Measurements from ENCODE around the gene NEMF.
"Not testable (repeated sequence)": the region's sequence is repeated elsewhere in the genome, so short reads cannot be mapped to it uniquely, and the experiment has no call there.

NEMF gene

GRCh38 chr14:49852301-49853157 lies at the start of gene NEMF:
Gene NEMF (minus strand): TSS chr14:49852788. CDS start chr14:49852753, 35 bp downstream.
- Histone ChIP-seq H3K27me3 (replicated peaks; ENCODE audit: control insufficient read depth, insufficient read depth, low read length) (no peaks in the 10 kb centered on the region), H3K9ac (ENCODE audit: low read length) (peak within 1 kb of the TSS; percentile 94), H3K4me1 (ENCODE audit: control insufficient read depth, insufficient read depth, low read length) (peaks cover 22% of the 10 kb centered on the region), H3K9me3 (ENCODE audit: control insufficient read depth, low read length) (no peaks in the 10 kb centered on the region), H3K36me3 (ENCODE audit: control insufficient read depth, insufficient read depth, low read length, severe bottlenecking) (peaks cover 20% of the 10 kb centered on the region), H3K4me3 (ENCODE audit: low read length) (peak within 1 kb of the TSS; percentile 90)
- DNase-seq (ENCODE audit: low read depth) = peak; percentile 96

GRCh38 chr14:49900973-49901372 lies 48.4 kb upstream of the NEMF start:
- Histone ChIP-seq H3K36me3 (ENCODE audit: control insufficient read depth, insufficient read depth, low read length, severe bottlenecking) (peaks cover 3% of the 10 kb centered on the region), H3K9me3 (ENCODE audit: control insufficient read depth, low read length) (no peaks in the 10 kb centered on the region), H3K4me1 (ENCODE audit: control insufficient read depth, insufficient read depth, low read length) (peaks cover 28% of the 10 kb centered on the region), H3K4me3 (ENCODE audit: low read length) (no peak overlapping the region), H3K27me3 (replicated peaks; ENCODE audit: control insufficient read depth, insufficient read depth, low read length) (no peaks in the 10 kb centered on the region), H3K9ac (ENCODE audit: low read length) (no peak overlapping the region)
- DNase-seq (ENCODE audit: low read depth) = no peak

GRCh38 chr14:49898485-49898884 lies 45.9 kb upstream of the NEMF start:
- H3K9ac ChIP-seq (ENCODE audit: low read length) = peak overlapping the region; percentile 33
- H3K9me3 ChIP-seq (ENCODE audit: control insufficient read depth, low read length) = no peaks in the 10 kb centered on the region
- peak overlapping the region; percentile 99 for H3K4me3 ChIP-seq (ENCODE audit: low read length)
- peaks cover 33% of the 10 kb centered on the region for H3K4me1 ChIP-seq (ENCODE audit: control insufficient read depth, insufficient read depth, low read length)
- H3K36me3 ChIP-seq (ENCODE audit: control insufficient read depth, insufficient read depth, low read length, severe bottlenecking) = peaks cover 12% of the 10 kb centered on the region
- H3K27me3 ChIP-seq (replicated peaks; ENCODE audit: control insufficient read depth, insufficient read depth, low read length) = no peaks in the 10 kb centered on the region
- no peak for DNase-seq (ENCODE audit: low read depth)

DNA sequence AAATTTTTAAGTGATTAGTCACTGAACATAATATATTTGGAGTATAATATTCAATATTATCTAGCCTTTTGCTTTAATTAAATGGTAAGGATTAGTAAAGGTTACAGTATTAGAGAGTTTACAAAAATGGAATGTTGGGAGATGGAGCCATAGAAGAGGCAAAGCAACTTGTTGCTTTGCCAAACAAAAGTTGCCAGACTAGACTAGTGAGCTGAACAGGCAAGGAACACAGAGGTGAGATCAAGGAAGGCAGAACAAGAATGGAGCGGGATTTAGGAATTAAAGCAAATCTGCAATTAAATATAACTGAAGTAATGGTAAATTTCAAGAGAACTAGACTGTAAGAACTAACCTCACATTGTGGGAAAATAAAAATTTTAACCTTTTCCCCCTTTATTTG lies 45.4 kb upstream of the NEMF start:
- peaks cover 12% of the 10 kb centered on the region for H3K36me3 ChIP-seq (ENCODE audit: control insufficient read depth, insufficient read depth, low read length, severe bottlenecking)
- peak overlapping the region; percentile 99 for H3K4me3 ChIP-seq (ENCODE audit: low read length)

GRCh38 chr14:49897414-49897813 lies 44.8 kb upstream of the NEMF start:
- DNase-seq (ENCODE audit: low read depth) = no peak
- Histone ChIP-seq H3K9ac (ENCODE audit: low read length) (peak overlapping the region; percentile 100), H3K4me1 (ENCODE audit: control insufficient read depth, insufficient read depth, low read length) (peaks cover 33% of the 10 kb centered on the region), H3K27me3 (replicated peaks; ENCODE audit: control insufficient read depth, insufficient read depth, low read length) (no peaks in the 10 kb centered on the region), H3K4me3 (ENCODE audit: low read length) (peak overlapping the region; percentile 99), H3K9me3 (ENCODE audit: control insufficient read depth, low read length) (no peaks in the 10 kb centered on the region), H3K36me3 (ENCODE audit: control insufficient read depth, insufficient read depth, low read length, severe bottlenecking) (peaks cover 12% of the 10 kb centered on the region)

More for the DNA sequence above, 45.4 kb upstream of the NEMF start:
- Histone ChIP-seq H3K9me3 (ENCODE audit: control insufficient read depth, low read length) (no peaks in the 10 kb centered on the region), H3K27me3 (replicated peaks; ENCODE audit: control insufficient read depth, insufficient read depth, low read length) (no peaks in the 10 kb centered on the region), H3K4me1 (ENCODE audit: control insufficient read depth, insufficient read depth, low read length) (peaks cover 33% of the 10 kb centered on the region), H3K9ac (ENCODE audit: low read length) (peak overlapping the region; percentile 100)
- no peak for DNase-seq (ENCODE audit: low read depth)

DNA sequence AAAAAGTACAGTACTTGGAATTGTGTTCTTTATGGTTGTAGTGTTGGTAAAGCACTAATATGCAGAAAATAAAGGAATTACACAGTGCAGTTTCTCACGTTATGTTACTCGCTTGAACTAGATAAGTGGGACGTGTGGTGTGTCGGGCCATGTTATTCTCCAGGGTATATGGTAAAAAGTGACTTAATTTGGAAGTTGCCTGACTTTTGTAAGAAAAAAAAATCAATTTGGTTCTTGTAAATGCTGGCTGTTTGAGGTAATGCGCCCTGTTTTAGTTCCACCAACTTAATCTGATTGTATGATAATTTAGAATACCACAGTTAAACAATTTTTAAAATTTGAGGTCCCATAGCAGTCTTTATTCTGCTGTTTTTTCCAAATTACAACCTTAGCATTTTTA lies 44.4 kb upstream of the NEMF start:
- H3K4me1 ChIP-seq (ENCODE audit: control insufficient read depth, insufficient read depth, low read length) = peaks cover 35% of the 10 kb centered on the region
- no peak for DNase-seq (ENCODE audit: low read depth)

DNA sequence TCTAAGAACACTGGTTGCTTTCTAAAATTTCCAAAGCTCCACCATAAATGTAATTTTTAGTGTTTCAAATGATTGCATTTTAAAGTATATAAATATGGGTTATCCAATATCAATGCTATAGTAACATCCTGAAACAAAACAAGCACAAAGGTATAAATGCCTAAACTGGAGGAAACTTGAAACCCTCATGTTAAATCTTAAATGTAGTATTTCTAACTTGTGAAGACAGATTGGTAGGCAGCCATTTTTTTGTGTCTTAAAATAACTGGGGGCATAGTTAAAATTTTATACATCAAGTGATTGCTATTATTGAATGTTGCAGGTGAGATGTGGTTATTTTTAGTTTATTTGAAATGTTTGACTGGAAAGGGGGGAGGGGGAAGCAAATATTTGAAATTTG lies 43.7 kb upstream of the NEMF start:
- Histone ChIP-seq H3K36me3 (ENCODE audit: control insufficient read depth, insufficient read depth, low read length, severe bottlenecking) (peaks cover 12% of the 10 kb centered on the region), H3K4me1 (ENCODE audit: control insufficient read depth, insufficient read depth, low read length) (peaks cover 41% of the 10 kb centered on the region), H3K4me3 (ENCODE audit: low read length) (peak overlapping the region; percentile 99), H3K9ac (ENCODE audit: low read length) (peak overlapping the region; percentile 100)
- H3K27me3 ChIP-seq (replicated peaks; ENCODE audit: control insufficient read depth, insufficient read depth, low read length); DNase-seq (ENCODE audit: low read depth); H3K9me3 ChIP-seq (ENCODE audit: control insufficient read depth, low read length): not testable (repeated sequence)

More for the DNA sequence above, 44.4 kb upstream of the NEMF start:
- Histone ChIP-seq H3K36me3 (ENCODE audit: control insufficient read depth, insufficient read depth, low read length, severe bottlenecking) (peaks cover 12% of the 10 kb centered on the region), H3K27me3 (replicated peaks; ENCODE audit: control insufficient read depth, insufficient read depth, low read length) (no peaks in the 10 kb centered on the region), H3K9me3 (ENCODE audit: control insufficient read depth, low read length) (no peaks in the 10 kb centered on the region), H3K4me3 (ENCODE audit: low read length) (peak overlapping the region; percentile 99), H3K9ac (ENCODE audit: low read length) (peak overlapping the region; percentile 100)

- peak overlapping the region; percentile 99 for H3K4me3 ChIP-seq (ENCODE audit: low read length)
- DNase-seq (ENCODE audit: low read depth) = peak; percentile 27
- H3K27me3 ChIP-seq (replicated peaks; ENCODE audit: control insufficient read depth, insufficient read depth, low read length) = no peaks in the 10 kb centered on the region
Measured at GRCh38 chr14:49895480-49895879, 42.9 kb upstream of the NEMF start.

DNA sequence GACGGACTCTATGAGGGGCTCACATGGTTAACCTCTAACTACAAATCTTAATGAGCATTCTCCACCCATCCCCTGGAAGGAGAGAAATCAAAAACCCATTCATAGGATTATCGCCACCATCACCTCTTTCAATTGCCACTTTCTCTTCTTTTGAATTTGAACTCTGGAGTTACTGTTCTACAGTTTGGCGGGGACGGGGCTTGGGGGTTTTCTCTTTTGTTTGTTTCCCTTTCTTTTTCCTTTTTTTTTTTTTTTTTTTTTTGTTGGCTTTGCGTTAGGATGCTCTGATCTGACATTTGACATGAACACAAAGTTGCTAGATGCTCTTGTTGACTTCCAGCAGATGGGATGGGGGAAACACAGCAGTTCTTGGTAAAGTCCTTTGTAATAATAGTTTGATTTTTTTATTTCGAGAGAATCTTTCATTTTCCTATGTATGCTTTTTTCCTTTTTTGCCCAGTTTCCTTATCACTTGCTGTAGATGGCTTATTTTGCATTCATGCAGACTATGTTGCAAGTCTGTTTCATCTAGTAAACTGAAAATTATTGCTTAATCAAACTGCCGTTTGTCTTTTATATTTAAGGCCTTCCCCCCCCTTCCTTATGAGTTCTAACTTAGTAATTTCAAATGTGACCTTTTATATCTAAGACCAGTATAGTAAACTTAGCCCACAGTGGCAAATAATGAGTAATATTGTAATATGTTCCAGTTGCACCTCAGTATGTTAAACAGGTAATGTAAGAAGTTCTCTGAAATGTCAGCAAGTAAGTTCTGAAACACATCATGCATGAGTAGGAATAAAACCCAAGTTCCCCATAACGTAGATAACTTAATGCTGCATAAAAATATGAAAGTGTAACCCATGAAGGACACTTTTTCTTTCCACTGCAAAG lies 41.9 kb upstream of the NEMF start:
- not testable (repeated sequence) for H3K27me3 ChIP-seq (replicated peaks; ENCODE audit: control insufficient read depth, insufficient read depth, low read length); DNase-seq (ENCODE audit: low read depth); H3K9me3 ChIP-seq (ENCODE audit: control insufficient read depth, low read length)
- peaks cover 12% of the 10 kb centered on the region for H3K36me3 ChIP-seq (ENCODE audit: control insufficient read depth, insufficient read depth, low read length, severe bottlenecking)
- peak overlapping the region; percentile 100 for H3K9ac ChIP-seq (ENCODE audit: low read length)
- peaks cover 41% of the 10 kb centered on the region for H3K4me1 ChIP-seq (ENCODE audit: control insufficient read depth, insufficient read depth, low read length)
- H3K4me3 ChIP-seq (ENCODE audit: low read length) = peak overlapping the region; percentile 99

More at GRCh38 chr14:49895480-49895879, 42.9 kb upstream of the NEMF start:
- H3K9ac ChIP-seq (ENCODE audit: low read length) = peak overlapping the region; percentile 100
- peaks cover 41% of the 10 kb centered on the region for H3K4me1 ChIP-seq (ENCODE audit: control insufficient read depth, insufficient read depth, low read length)
- no peaks in the 10 kb centered on the region for H3K9me3 ChIP-seq (ENCODE audit: control insufficient read depth, low read length)
- peaks cover 12% of the 10 kb centered on the region for H3K36me3 ChIP-seq (ENCODE audit: control insufficient read depth, insufficient read depth, low read length, severe bottlenecking)

DNA sequence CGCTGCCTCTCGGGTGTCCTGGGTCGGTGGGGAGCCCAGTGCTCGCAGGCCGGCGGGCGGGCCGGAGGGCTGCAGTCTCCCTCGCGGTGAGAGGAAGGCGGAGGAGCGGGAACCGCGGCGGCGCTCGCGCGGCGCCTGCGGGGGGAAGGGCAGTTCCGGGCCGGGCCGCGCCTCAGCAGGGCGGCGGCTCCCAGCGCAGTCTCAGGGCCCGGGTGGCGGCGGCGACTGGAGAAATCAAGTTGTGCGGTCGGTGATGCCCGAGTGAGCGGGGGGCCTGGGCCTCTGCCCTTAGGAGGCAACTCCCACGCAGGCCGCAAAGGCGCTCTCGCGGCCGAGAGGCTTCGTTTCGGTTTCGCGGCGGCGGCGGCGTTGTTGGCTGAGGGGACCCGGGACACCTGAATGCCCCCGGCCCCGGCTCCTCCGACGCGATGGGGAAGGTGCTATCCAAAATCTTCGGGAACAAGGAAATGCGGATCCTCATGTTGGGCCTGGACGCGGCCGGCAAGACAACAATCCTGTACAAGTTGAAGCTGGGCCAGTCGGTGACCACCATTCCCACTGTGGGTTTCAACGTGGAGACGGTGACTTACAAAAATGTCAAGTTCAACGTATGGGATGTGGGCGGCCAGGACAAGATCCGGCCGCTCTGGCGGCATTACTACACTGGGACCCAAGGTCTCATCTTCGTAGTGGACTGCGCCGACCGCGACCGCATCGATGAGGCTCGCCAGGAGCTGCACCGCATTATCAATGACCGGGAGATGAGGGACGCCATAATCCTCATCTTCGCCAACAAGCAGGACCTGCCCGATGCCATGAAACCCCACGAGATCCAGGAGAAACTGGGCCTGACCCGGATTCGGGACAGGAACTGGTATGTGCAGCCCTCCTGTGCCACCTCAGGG lies 41.0 kb upstream of the NEMF start:
- H3K36me3 ChIP-seq (ENCODE audit: control insufficient read depth, insufficient read depth, low read length, severe bottlenecking) = peaks cover 12% of the 10 kb centered on the region
- H3K4me1 ChIP-seq (ENCODE audit: control insufficient read depth, insufficient read depth, low read length) = peaks cover 38% of the 10 kb centered on the region
- H3K27me3 ChIP-seq (replicated peaks; ENCODE audit: control insufficient read depth, insufficient read depth, low read length) = no peaks in the 10 kb centered on the region

More for the DNA sequence above, 41.0 kb upstream of the NEMF start:
- H3K9me3 ChIP-seq (ENCODE audit: control insufficient read depth, low read length) = no peaks in the 10 kb centered on the region
- H3K9ac ChIP-seq (ENCODE audit: low read length) = peak overlapping the region; percentile 100
- peak; percentile 71 for DNase-seq (ENCODE audit: low read depth)
- peak overlapping the region; percentile 99 for H3K4me3 ChIP-seq (ENCODE audit: low read length)
